ENCODE results near the gene GTPBP3.

Gene GTPBP3

DNA sequence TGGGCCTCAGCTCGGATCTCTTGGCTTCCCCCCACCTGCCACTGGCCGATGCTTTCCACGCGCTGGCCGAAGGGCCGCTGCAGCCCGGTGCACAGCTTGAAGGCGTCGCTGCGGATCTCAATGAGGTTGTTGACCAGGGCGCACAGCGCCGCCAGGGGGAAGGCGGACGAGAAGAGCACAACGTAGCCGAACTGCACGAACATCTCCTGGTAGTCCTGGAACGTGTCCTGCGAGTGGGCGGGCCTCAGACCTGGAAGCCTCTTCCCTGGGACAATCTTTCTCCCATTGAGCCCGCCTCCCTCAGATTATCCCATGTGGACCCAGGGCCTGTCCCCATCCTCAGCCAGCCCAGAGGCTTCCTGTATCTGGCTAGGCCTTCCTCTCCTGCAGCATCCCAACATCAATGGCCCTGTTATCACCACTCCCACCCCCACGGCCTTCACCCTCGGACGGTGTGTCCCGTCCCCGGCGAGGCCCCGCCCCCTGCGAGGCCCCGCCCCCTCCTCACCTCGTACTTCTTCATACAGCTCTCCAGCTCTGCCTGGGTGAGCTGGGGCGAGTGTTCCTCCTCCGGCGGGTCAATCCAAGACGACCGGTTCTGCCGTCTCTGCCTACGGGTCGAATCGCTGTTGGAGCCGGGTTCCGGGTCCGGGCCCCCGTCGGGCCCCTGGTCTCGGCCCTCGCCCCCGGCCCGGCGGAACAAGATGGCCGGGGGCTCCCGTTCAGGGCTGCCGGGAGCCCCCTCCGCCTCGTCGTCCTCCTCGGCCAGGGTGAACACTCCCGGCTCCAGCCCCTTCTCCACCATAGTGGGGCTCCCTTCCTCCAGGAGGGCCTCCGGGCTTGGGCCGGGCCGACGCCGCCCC is 9.5 kb upstream of the GTPBP3 start:
- no peak for DNase-seq (ENCODE audit: low read depth in 2 of 2)

DNA sequence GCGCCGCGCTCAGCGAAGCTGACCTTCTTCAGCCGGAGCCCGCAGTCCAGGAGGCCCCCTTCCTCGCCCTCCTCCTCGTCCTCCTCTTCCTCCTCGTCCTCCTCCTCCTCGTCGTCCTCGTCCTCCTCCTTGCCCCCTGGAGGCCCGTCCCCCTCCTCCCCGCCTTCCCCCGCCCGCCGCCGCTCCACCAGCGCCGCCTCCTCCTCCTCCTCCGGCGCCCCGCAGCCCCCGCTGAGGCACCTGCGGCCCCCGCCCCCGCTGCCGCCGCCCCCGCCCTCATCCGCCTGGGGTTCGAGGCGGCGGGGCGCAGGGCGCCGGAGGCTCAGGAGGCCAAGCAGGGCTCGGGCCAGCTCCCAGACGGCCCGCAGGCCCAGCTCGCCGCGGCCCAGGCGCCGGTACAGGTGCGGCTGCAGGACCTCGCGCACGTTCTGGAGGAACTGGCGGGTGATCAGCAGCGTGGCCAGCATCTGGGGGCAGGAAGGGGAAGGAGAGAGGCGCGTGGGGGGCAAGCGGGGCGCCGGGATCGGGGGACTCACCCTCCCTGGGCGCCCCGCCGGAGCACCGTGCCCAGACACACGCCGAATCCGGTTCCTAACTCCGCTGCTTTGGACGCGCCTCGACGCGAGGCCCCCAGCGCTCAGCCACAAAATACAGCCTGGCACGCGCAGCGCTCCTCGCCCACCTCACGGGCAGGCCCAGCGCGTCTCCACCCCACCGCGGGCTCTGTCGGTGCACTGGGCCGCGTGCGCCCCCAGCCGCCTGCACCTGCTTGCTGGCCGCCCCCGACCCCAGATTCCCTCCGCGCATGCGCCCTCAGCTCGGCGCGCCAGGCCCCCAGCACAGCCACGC is 8.6 kb upstream of the GTPBP3 start:
- DNase-seq (ENCODE audit: low read depth in 2 of 2), result no peak

GRCh38 chr19:17329366-17330261 is 7.7 kb upstream of the GTPBP3 start:
- DNase-seq (ENCODE audit: low read depth in 2 of 2), result no peak

GRCh38 chr19:17330262-17331044 is 6.9 kb upstream of the GTPBP3 start:
- no peak for DNase-seq (ENCODE audit: low read depth in 2 of 2)

DNA sequence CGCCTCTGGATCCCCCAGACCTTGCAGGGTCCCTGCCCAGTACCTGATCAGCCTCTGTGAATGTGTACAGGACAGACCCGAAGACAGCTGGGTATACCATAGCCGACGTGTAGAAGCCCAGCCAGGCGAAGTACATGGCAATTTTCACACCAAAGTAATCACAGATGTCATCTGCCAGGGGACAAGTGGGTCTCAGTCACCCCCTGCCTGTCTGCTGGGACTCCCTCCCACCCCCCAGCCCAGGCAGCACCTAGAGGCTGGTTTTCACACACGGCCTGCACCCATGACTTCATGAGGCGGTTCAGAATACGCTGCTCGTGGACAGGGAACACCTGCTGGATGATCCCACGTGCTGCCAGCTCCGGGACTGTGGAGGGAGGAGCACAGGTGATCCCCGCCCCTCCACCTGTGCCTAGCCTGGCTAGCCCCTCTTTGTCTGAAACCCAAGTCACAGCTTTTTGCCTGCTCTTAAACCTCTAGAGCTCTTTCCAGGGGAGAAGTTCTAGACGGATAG is 6.3 kb upstream of the GTPBP3 start:
- DNase-seq (ENCODE audit: low read depth in 2 of 2), result no peak

GRCh38 chr19:17332360-17332676 is 5.0 kb upstream of the GTPBP3 start:
- DNase-seq (ENCODE audit: low read depth in 2 of 2), result no peak

- DNase-seq (ENCODE audit: low read depth in 2 of 2), result peak in 1 of 2 donors; percentile 50
Observed at GRCh38 chr19:17332677-17333581, 4.4 kb upstream of the GTPBP3 start.

DNA sequence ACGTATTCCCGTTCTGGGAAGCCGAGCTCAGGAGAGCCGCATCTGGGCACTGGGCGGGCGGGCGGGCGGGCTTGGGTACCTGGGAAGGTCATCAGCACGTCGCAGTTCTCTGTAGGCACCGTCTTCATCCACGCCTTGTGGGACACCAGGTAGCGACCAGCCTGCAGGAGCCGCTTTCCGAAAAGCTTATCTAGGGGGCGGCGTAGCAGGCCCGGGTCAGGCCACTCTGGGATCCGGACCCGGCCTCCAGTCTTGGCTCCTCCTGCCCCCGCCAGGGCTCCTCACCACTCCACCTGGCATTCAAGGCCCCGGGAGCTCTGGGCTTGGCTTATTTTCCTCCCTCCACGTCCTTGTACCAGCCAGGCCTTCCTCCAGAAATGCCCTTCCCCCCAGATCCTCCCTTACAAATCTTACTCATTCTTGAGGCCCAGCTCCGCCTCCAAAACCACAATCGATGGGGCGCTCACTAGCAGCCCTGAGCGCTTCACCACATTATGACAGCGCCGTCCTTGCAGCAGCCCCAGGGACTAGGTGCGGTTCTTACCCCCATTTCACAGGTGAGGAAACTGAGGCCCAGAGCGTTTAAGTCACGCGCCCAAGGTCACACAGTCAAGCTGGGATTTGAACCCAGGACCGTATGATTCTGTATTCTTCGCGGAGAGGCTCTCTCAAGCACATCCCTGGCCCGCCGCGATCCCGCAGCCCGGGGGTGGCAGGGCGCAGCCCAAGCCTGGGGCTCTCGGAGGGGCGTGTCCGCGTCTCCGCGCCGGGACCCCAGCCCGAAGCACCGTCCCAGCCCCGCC is 3.5 kb upstream of the GTPBP3 start:
- peak; percentile 67 to 76 for DNase-seq (ENCODE audit: low read depth in 2 of 2)

- peak; percentile 95 to 98 for DNase-seq (ENCODE audit: low read depth in 2 of 2)
Observed at GRCh38 chr19:17334414-17335409, 2.6 kb upstream of the GTPBP3 start, which contains the start of gene ANO8. Gene ANO8 (minus strand): TSS chr19:17334855. CDS start chr19:17334670, 185 bp downstream.

GRCh38 chr19:17335575-17335974 is 1.8 kb upstream of the GTPBP3 start:
- no peak for DNase-seq (ENCODE audit: low read depth in 2 of 2)

DNA sequence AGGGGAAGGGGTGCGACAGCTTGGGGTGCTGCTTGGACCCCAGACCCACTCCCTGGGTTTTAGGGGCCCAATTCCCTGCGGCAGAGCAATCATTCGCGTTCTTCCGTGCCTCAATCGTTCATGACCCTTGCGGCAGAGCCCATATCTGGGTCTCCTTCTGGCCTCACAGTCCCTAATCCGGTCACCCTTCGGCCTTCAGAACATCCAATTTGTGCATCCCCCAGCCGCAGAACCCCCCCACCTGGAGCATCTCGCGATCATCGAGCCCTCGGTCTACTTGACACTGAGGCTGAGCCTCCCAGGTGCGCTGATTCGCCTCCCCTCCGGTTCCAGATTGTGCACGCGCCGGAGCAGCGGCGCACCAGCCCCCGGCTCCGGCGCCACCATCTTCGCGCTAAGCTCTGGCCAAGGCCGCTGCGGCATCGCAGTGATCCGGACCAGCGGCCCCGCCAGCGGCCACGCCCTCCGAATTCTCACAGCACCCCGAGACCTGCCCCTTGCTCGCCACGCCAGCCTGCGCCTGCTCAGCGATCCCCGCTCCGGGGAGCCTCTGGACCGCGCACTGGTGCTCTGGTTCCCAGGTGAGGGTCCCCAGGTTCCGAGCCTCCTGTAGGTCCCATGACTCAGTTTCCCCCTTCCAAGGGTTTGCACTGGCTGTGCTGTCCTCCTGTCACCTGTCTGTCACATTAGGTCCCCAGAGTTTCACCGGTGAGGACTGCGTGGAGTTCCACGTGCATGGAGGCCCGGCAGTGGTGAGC is 501 bp downstream of the GTPBP3 start:
- no peak for DNase-seq (ENCODE audit: low read depth in 2 of 2)

GRCh38 chr19:17338433-17339078 is 1.2 kb downstream of the GTPBP3 start:
- DNase-seq (ENCODE audit: low read depth in 2 of 2), result no peak

DNA sequence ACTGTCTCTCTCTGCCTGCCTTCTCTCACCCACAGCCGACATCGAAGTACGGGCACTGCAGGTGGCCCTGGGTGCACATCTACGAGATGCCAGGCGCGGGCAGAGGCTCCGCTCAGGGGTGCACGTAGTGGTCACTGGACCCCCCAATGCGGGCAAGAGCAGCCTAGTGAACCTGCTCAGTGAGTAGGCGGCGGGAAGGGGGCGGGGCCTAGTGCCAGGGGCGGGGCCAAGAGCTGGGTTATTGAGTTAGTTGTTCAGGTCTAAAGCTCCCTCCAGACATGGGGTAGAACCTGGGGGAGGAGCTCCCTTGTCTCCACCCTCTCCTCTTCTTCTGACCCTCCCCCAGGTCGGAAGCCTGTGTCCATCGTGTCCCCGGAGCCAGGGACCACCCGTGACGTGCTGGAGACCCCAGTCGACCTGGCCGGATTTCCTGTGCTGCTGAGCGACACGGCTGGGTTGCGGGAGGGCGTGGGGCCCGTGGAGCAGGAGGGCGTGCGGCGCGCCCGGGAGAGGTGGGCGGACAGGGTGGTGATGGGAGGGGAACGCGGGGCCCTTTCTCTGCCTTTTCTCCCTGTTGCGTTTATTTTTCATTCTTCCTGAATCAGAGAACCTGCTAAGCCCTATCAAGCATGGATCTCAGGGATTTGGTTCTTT is 1.9 kb downstream of the GTPBP3 start:
- DNase-seq (ENCODE audit: low read depth in 2 of 2), result peak; percentile 64 to 73

- no peak for DNase-seq (ENCODE audit: low read depth in 2 of 2)
Observed at GRCh38 chr19:17340302-17340870, 3.0 kb downstream of the GTPBP3 start.

- no peak for DNase-seq (ENCODE audit: low read depth in 2 of 2)
Observed at GRCh38 chr19:17340871-17341357, 3.6 kb downstream of the GTPBP3 start.

Data from stimulated activated CD4-positive, alpha-beta T cell treated with anti-CD3 and anti-CD28 coated beads, Interleukin-4, amount 100 ng/mL, for 48 hours (primary cell).